GM21619 (cell line): ENCODE results near the gene CREB3L2.
"Not testable (repeated sequence)": the region's sequence is repeated elsewhere in the genome, so short reads cannot be mapped to it uniquely, and the experiment has no call there.

ENCODE experiments used
- ATAC-seq: cut with Tn5 transposase; IDR thresholded peaks from one replicate; pipeline ENCODE4 v1.9.1; 2021; ENCODE audit not compliant: unreplicated experiment

CREB3L2 gene

DNA sequence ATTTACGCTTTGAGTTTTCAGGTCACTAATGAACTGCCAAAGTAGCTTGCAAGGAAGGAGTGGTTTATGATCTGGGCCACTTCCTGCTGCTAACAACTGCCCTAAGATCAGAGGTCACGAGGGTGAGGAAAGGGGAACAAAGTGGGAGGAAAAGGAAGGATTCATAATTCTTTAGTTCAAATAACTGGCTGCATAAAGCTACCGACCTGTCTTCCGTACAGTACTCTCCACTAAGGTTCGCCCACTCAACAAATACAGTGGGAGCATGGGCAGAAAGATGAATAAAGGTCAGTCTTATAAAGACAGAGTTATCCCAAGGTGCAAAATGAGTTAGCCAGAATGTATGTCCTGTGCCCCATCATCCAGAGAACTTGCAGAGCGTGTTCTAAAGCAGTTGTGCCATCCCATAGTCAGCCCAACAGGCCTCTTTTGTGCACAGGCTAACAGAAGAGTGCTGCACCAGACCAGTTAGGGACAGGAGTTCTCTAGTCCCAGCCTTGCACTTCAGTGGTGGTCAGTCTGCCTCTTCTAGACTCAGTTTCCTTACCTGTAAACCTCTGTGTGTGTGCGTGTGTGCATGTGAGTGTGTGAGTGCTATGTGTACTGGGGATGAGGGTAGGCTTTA is 65.9 kb downstream of the CREB3L2 start:
- peak; percentile 28 for ATAC-seq

DNA sequence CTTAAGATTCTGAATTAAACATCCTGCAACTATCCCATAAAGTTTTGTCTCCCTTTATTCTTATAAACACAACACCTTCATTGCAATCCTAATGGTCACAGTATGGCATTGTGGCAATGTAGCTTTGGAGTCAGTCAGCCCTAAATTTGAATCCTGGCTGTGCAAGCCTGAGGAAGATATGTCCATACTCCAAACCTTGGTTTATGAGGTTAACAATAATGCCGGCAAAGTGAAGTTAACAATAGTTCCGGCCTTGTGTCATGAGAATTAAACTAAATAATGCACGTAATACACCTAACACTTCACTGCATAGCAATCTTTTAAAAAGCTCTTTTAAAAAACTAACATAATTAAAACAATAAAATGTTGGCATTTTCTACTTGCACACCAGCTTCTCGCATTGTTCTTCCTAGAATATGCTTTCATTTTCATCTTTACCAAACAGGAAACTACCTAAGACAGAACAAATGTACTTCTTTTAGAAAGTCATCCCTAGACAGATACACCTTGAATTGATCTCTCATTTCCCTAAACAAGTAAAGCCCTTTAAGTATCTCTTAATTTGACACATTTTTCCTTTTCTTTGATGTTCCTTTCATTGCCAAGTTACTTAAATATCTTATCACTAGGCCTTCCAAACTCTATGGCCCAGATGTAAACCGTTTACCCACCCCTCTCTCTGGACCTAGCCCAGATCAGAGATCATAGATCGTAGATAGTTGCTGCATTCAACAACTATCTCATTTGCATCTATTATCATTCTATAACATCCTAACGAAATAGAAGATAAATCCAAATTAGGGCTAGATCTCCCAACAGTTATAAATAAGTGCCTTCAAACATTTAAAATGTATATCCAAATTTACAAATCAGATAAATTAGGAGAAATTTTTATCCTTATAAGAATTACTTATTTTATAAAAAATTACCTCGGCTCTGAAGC is 66.7 kb downstream of the CREB3L2 start:
- ATAC-seq: peak; percentile 83

DNA sequence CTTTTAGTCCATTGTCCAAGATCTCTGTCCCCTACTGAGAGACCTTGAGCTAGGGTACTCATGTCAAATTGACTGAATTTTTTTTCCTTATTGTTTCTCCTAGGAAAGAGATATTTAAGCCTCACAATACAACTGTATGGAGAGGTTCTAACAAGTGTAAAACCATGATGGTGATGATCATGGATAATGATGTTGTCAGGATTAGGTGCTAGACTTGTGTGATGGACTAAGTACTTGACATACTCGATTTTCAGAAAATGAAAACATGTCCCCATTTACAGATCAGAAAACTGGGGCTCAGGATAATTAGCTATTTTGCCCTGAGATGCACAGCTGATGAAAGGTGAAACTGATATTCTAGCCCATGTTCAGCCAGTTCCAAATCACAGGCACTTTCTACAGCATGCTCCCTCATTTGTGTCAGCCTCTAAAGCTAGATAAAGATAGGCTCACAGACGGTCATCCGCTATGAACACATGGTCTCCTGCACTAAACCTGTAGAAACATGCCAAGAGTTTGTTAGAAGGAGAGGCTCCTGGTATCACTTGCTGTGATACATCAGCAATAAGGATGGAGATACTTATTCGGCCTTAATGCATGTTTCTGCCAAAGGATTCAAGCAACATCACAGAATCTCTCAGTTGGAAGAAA is 67.6 kb downstream of the CREB3L2 start:
- ATAC-seq: no peak

DNA sequence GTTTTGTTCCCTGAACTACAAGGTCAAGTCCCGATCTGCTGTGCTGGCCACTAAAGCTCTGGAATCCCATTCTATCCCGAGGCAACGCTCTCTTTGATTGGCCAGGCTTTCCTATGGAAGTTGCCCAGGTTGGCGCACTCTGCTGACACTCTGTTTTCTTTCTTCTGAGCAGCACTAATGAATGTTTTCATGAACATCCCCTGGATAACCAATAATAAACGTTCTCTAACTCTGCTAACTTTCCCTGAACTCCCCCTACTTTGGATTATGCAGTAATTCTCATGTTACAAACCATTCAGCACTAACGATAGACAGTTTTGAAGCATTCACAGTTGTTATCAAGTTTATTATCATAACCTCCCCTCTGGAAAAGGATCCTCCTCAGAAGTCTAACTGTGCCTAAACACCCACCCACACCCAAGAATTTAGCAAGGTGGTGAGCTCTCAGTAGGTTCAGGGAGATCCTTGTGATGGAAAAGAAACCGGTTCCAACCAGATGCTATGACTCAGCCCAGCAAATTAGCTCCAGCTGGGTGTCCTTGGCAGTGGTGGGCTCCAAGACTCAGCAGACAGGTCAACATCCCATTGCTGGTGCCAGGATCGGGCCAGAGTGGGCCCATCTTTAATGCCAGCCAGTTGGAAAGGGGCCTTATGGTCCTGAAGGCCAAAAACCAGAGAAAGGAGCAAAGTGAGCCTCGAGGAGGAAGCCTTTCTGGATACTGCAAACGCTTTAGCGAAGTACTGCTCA is 68.4 kb downstream of the CREB3L2 start:
- no peak for ATAC-seq

DNA sequence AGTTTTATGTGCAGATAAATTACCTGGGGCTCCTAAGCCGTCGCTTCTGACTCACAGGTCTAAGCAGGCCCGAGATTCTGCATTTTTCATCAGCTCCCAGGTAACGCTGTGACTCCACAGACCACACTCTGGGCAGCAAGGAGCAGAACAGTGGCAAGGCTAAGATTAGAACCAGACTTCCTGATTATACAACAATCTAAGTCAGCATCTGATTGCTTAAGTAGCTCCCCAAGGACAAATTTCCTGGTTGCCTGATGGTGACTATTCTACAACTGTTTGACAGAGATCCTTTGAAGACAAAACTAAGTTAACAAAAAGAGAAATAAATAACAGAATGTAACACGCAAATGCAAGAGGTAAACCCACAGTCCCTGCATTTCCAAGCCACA is 69.0 kb downstream of the CREB3L2 start:
- ATAC-seq: no peak

DNA sequence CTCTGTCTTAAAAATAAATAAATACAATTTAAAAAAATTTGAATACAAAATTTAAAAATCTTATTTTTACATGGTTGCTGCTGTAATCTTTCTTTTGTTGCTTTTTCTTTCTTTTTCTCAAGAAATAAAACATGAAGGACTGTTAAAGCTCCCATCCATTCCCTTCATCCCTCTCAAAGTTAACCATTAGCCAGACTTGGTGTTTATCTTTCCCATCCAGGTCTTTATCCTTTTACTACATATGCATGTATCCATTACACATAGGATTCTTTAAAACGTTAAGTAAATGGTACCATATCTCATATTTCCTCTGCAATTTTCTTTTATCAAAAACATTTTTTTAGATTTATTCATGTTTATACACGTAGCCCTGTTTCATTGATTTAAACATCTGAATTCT is 70.1 kb downstream of the CREB3L2 start:
- ATAC-seq: no peak

DNA sequence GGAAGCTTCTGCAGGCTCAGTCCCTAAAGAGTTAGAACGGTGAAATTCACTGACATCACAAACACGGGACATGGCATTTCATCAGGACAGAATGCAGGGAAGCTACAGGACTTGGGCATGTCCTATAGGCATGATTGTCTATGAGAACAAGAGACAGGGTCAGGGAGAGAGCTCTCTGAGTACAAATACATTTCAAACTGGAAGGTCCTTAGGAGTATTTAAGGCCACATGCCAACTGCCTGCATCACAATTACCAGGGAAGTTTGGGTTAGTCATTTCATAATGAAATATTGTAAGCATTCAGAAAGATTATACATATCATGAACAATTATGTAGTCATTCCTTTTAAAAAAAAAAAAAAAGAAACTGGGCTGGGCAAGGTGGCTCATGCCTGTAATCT is 71.3 kb downstream of the CREB3L2 start:
- ATAC-seq: no peak

DNA sequence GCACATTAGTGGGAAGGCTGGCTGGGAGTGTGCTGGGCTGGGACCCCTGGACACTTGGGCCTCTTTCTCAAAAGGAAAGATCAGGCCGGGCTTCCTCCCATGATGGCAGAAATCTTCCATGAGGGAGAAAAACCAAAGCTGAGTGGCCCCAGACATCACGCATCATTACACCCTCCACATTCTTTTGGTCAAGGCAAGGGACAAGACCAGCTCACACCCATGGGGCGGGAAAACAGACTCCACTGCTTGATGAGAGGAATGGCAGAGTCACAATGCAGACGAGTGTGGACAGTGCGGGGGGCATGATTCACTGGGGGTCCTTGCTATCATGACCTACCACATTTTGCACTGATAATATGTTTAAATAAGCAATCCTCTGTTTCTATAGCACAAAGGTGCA is 73.3 kb downstream of the CREB3L2 start:
- ATAC-seq: no peak

DNA sequence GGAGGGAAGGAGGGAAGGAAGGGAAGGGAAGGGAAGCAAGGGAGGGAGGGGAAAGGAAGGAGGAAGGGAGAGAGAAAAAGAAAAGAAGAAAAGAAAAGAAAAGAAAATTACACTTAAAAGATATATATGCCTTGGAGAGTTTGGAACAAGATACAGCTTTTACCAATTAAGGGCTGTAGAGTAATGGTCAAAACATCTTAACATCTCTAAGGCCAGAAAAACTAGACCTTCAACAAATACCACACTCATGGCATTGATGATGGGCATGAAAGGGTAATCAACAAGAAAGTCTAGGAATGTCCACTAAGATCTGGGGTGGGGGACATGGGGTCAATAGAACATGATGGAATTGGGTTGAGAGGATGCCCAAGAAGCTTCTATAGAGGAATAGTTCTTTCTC is 74.5 kb downstream of the CREB3L2 start:
- ATAC-seq: no peak

DNA sequence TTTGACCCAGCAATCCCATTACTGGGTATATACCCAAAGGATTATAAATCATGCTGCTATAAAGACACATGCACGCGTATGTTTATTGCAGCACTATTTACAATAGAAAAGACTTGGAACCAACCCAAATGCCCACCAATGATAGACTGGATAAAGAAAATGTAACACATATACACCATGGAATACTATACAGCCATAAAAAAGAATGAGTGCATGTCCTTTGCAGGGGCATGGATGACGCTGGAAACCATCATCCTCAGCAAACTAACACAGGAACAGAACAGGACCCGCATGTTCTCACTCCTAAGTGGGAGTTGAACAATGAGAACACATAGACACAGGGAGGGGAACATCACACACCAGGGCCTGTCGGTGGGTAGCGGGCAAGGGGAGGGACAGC is 75.7 kb downstream of the CREB3L2 start:
- ATAC-seq: not testable (repeated sequence)

DNA sequence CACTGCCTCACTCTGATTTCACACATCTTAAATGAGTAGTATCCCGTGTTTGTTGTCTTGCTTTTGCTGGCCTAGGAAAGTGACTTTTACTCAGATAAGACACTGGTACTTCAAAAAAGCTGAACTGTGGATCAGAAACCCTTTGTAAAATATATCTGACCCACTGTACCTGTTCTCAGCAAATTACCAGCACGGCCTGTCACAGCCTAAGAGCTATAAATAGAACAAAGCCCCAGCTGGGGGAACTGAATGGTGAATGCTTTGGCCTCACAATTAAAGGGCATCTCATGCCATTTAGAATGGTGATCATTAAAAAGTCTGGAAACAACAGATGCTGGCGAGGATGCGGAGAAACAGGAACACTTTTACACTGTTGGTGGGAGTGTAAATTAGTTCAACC is 76.1 kb downstream of the CREB3L2 start:
- no peak for ATAC-seq

DNA sequence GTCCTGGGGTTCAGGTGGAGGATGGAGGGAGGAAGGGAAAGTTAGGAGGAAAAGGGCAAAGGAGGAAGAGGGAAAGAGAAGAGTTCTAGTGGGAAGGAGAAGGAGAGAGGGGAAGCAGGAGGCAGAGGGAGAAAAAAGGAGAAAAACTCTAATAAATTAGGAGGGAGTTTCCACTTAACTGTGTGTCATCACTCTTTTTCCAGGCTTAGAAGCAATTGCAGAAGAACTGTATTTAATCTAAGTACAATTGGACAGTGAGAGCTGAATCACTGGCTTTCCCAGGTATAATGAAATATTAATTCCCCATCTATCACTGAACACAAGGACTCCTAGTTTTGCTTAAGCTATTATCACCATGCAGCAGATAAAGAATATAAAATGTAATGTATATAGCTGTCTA is 76.8 kb downstream of the CREB3L2 start:
- no peak for ATAC-seq

DNA sequence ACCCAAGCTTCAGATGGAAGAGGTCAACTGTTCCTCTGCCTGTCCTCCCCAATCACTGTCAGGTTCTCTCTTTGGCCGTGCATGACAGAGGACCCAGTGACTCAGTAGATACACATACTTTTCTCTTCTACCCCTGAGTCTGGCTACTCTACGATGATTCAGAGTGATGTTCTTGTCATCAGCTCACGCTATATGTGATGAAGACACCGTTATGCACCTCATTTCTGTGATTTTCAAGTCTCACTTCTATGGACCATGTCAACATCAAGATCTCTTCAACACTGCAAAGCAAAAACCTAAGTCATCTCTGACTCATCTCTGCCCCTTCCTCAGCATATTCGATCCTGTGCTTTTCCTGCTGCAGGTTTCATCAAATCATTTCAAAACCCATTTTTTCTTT is 78.5 kb downstream of the CREB3L2 start:
- ATAC-seq: no peak

DNA sequence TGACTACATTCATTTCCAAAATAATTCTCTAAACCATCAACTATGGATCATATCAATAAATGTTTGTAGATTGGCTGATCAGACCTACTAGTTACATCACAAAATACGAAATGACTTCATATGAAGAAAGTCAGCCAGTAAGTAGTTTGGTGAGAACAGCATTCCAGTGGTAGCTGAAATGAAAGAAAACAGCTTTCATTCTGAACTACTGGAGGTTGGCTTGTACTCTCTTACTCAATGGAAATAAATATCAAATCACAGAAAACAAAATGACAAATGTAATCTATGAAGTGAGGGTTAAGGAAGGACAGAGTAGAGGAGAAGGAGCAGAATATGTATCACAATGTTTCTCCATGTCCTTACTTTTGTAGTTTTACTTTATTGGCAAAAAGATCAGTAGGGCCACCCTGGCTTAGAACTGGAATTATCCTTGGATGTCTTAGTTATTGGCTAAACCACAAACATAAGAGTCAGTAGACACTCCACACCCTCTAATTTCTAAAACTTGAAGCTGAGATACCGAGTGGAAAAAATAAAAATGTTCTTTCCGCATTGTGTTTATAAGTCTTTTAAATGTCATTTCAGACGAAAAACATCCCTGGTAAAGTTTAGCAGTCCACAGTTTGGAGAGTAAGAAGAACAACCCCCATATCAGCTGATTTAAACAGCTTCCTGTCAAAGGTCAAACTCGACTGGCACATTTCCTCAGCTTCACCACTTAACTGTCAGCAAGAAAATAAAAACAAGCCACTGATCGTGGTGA is 81.1 kb downstream of the CREB3L2 start:
- no peak for ATAC-seq

DNA sequence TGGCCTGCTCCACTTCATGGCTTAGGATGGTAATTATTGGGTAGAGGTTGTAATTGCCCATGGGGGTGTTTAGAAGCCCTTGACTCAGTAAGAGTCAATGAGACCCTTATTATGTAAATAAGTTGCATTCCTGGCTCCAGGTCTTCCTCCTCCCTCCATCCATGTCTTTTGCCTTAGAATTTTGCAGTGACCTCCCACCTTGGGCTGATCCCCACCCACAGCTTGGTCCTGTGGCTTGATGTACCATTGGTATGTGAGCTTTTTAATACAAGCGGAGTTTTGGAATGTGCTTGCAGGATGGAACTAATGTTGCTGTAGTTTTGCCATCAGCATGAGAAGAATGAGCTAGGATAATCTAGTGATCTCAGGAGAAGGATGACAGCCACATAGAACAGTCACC is 81.9 kb downstream of the CREB3L2 start:
- ATAC-seq: no peak

DNA sequence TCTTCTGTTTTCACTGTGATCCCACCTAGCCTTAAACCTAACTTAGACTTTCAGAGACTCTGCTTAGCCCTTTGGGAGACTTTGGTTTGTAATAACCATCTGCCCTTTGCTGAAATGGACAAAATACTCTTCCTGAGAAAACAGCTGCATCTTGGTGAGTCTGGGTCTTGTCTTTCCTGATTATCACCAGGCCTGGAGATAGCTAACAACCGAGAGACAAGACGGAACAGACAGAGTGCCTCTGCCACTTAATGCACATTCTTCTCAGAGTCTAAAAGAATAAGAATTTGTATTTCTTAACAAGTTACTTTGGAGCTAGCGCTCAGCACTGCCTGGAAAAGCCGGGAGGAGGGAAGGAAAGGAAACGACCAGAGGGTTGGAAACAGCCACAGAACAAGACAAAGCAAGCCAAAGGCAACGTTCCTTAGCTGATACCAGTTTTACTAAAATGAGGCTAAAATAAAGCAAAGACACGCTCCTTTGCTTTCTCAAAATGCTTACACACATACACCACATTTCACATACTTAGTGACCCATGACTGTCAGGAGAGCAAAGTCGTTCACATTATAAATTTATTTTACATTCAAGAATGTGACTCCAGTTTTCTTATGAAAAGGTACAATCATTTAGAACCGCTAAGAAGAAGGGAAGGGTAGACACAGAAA is 84.8 kb downstream of the CREB3L2 start:
- no peak for ATAC-seq

DNA sequence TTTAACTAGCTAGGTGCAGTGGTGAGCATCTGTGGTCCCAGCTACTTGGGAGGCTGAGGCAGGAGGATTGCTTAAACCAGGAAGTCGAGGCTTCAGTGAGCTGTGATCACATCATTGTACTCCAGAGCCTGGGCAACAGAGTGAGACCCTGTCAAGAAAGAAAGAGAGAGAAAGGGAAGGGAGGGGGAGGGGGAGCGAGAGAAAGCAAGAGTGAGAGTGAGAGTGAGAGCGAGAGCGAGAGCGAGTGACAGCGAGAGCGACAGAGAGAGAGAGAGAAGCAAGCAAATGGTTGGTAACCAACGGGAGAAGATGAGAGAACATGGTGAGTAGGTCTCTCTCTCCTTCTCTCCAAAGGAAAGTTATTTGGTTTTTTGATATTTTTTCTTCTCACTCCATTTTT is 85.3 kb downstream of the CREB3L2 start:
- no peak for ATAC-seq

DNA sequence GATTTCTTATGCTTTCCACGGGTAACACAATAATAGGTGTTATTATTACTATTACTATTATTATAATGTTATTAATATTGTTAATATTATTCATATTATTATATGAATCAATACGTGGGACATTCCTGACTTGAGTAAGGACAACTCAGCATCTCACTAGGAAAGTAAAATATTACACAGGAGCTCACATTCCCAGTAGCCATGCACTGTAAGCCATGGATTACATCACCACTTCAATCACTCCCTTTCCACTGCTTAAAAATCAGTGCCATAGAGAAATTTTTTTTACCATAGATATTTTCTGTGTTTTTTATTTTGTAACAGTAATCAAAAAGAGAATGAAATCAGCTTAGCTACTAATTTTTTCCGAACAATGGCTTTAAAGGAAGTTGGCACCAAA is 86.6 kb downstream of the CREB3L2 start:
- ATAC-seq: no peak

DNA sequence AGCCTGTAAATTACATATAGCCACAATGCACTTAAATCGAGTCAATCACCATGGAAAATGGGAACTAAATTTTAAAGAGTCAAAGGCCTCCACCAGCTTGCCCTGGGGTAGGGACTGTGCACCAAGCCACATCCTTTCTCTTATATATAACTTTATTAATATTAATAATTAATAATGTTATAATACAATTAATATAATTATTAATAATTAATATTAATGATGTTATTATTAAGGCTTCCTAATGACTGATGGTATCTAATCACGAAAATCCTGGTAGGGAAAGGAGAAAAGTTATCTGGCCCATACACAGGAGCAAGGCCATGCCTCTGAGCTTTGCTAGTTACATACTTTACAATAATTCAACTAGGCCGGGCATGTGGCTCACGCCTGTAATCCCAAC is 87.9 kb downstream of the CREB3L2 start:
- no peak for ATAC-seq

DNA sequence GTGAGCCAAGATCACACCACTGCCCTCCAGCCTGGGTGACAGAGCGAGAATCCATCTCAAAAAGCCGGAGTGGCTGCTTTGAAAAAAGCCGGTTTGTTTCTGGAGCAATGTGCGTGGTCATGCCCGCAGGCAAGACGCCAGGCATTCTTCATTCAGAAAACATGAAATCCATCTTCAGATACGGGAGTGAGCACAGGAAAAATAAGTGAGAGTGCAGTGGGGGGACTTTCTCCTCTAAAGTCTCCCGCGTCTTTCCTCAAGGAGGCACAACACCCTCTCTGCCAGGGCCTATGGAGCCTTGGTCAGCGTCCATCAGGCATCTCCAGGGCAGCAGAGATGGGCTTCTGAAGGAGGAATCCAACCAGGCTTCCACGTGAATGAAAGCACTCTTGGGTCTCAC is 92.8 kb downstream of the CREB3L2 start:
- ATAC-seq: no peak
